Measurements from ENCODE around the gene ZNF714. TPM values are rescaled to one million over a fixed set of nuclear protein-coding genes. Genes with fewer than 3 reads are reported as not detected.

Gene ZNF714
- total and polyA plus RNA-seq, 10 of the 15 experiments (the other 5 are each of a cell fraction or from before 2014, with no cell fraction given), result 4.9 to 13.2 (median 9.1) TPM

DNA sequence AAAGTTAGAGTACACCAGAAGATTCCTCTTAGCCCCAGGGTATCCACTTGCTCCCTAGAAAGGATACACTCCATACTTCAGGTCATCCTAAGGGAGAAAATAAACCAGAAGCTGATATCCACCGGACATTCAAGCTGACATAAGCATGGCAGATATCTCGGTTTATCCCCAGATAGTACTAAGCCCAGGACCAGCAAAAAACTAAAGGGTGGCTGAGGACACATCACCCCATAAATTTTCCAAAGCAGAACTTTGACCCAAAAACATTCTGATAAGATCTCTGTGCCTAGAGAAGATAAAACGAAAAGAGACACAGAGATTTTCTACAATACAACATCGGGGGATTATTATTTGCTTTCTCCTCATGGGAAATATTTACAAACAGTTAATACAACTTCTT, 45.9 kb downstream of the ZNF714 start:
- H3K4me3 ChIP-seq, result no peak overlapping the region
- FAIRE-seq (no peak), ATAC-seq (no peak), DNase-seq (ENCODE audit: low read depth, low spot score) (no peak)
- ChIA-PET SMC1A (ENCODE audit: uncharacterized antibody, unreplicated experiment) (no interaction called here), CTCF (no interaction called here), POLR2A (no interaction called here), RAD21 (ENCODE audit: unreplicated experiment) (no interaction called here)
- H3K79me2 ChIP-seq (ENCODE audit: control insufficient read depth, insufficient read depth, low read length), result no peaks in the 10 kb centered on the region
- no peak overlapping the region for H2AFZ ChIP-seq (ENCODE audit: control insufficient read depth, low read depth, low read length)
- H3K4me1 ChIP-seq (ENCODE audit: control insufficient read depth, insufficient read depth, low read length), result no peaks in the 10 kb centered on the region
- no peak overlapping the region for H3K9ac ChIP-seq (ENCODE audit: control insufficient read depth, insufficient read depth, low read length)
- 65% methylated on average over 4 of the region's 4 CpGs for WGBS (ENCODE audit: insufficient coverage, insufficient replicate concordance, low lambda C conversion rate, missing lambda C conversion rate)
- intact Hi-C loops (cut with micrococcal nuclease; ENCODE audit: unreplicated experiment) (no loop called here), in situ Hi-C loops (cut with MboI) (no loop called here)
- BruUV-seq (replicated peaks), result no TSS peak
- H3K36me3 ChIP-seq (ENCODE audit: control insufficient read depth in 2 of 2, insufficient read depth in 2 of 2, low read length in 1 of 2), result no peaks in the 10 kb centered on the region
- H3K27me3 ChIP-seq (replicated peaks in 1 of 2; ENCODE audit: control insufficient read depth in 2 of 2, insufficient read depth in 2 of 2, low read length in 1 of 2), result no peaks in the 10 kb centered on the region
- no peak overlapping the region for H3K4me2 ChIP-seq (ENCODE audit: control insufficient read depth, insufficient read depth)
- H4K20me1 ChIP-seq (ENCODE audit: control insufficient read depth, insufficient read depth), result no peaks in the 10 kb centered on the region
- TF ChIP-seq, protein P1, sequence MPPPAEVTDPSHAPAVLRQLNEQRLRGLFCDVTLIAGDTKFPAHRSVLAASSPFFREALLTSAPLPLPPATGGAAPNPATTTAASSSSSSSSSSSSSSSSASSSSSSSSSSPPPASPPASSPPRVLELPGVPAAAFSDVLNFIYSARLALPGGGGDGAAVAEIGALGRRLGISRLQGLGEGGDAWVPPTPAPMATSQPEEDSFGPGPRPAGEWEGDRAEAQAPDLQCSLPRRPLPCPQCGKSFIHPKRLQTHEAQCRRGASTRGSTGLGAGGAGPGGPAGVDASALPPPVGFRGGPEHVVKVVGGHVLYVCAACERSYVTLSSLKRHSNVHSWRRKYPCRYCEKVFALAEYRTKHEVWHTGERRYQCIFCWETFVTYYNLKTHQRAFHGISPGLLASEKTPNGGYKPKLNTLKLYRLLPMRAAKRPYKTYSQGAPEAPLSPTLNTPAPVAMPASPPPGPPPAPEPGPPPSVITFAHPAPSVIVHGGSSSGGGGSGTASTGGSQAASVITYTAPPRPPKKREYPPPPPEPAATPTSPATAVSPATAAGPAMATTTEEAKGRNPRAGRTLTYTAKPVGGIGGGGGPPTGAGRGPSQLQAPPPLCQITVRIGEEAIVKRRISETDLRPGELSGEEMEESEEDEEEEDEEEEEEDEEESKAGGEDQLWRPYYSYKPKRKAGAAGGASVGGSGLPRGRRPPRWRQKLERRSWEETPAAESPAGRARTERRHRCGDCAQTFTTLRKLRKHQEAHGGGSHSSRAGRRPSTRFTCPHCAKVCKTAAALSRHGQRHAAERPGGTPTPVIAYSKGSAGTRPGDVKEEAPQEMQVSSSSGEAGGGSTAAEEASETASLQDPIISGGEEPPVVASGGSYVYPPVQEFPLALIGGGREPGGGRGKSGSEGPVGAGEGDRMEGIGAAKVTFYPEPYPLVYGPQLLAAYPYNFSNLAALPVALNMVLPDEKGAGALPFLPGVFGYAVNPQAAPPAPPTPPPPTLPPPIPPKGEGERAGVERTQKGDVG (CRISPR knock-in tag; IDR thresholded peaks at IDR 0.05), result no peak
- TF ChIP-seq CREM (IDR thresholded peaks at IDR 0.05; ENCODE audit: low read depth) (no peak), ZNF24 (IDR thresholded peaks at IDR 0.05) (no peak), HCFC1 (IDR thresholded peaks at IDR 0.05; ENCODE audit: low read length) (no peak), ASH2L (IDR thresholded peaks at IDR 0.05; ENCODE audit: borderline replicate concordance, low read depth) (no peak), FOXM1 (IDR thresholded peaks at IDR 0.05; ENCODE audit: low read depth, low read length) (no peak), CBFB (IDR thresholded peaks at IDR 0.05; ENCODE audit: low read depth) (no peak), ZNF207 (IDR thresholded peaks at IDR 0.05; ENCODE audit: borderline replicate concordance) (no peak), JUNB (IDR thresholded peaks at IDR 0.05) (no peak), STAT3 (IDR thresholded peaks at IDR 0.05; ENCODE audit: low read depth, low read length) (no peak), NFIC (IDR thresholded peaks at IDR 0.05; ENCODE audit: low read depth, low read length) (no peak), RUNX3 (IDR thresholded peaks at IDR 0.05; ENCODE audit: low read length) (no peak), RAD51 (IDR thresholded peaks at IDR 0.05) (no peak), SMAD5 (IDR thresholded peaks at IDR 0.05; ENCODE audit: low read depth) (no peak), MEF2A (IDR thresholded peaks at IDR 0.05; ENCODE audit: insufficient read depth, low read depth, low read length) (no peak), SMARCA5 (IDR thresholded peaks at IDR 0.05) (no peak), ATF7 (IDR thresholded peaks at IDR 0.05; ENCODE audit: low read depth) (no peak), CREB1 (IDR thresholded peaks at IDR 0.05; ENCODE audit: low read depth) (no peak), CHD4 (IDR thresholded peaks at IDR 0.05) (no peak)
- TF ChIP-seq, protein P2, sequence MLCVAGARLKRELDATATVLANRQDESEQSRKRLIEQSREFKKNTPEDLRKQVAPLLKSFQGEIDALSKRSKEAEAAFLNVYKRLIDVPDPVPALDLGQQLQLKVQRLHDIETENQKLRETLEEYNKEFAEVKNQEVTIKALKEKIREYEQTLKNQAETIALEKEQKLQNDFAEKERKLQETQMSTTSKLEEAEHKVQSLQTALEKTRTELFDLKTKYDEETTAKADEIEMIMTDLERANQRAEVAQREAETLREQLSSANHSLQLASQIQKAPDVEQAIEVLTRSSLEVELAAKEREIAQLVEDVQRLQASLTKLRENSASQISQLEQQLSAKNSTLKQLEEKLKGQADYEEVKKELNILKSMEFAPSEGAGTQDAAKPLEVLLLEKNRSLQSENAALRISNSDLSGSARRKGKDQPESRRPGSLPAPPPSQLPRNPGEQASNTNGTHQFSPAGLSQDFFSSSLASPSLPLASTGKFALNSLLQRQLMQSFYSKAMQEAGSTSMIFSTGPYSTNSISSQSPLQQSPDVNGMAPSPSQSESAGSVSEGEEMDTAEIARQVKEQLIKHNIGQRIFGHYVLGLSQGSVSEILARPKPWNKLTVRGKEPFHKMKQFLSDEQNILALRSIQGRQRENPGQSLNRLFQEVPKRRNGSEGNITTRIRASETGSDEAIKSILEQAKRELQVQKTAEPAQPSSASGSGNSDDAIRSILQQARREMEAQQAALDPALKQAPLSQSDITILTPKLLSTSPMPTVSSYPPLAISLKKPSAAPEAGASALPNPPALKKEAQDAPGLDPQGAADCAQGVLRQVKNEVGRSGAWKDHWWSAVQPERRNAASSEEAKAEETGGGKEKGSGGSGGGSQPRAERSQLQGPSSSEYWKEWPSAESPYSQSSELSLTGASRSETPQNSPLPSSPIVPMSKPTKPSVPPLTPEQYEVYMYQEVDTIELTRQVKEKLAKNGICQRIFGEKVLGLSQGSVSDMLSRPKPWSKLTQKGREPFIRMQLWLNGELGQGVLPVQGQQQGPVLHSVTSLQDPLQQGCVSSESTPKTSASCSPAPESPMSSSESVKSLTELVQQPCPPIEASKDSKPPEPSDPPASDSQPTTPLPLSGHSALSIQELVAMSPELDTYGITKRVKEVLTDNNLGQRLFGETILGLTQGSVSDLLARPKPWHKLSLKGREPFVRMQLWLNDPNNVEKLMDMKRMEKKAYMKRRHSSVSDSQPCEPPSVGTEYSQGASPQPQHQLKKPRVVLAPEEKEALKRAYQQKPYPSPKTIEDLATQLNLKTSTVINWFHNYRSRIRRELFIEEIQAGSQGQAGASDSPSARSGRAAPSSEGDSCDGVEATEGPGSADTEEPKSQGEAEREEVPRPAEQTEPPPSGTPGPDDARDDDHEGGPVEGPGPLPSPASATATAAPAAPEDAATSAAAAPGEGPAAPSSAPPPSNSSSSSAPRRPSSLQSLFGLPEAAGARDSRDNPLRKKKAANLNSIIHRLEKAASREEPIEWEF (IDR thresholded peaks at IDR 0.05; ENCODE audit: insufficient replicate concordance, low read depth, low read length), result no peak
- H3K9me3 ChIP-seq (replicated peaks; ENCODE audit: control insufficient read depth, insufficient read depth, low read length), result no peaks in the 10 kb centered on the region
- no peak overlapping the region for H3K27ac ChIP-seq (ENCODE audit: control insufficient read depth, insufficient read depth)
